Measurements from ENCODE around the gene USP34.

USP34 gene

DNA sequence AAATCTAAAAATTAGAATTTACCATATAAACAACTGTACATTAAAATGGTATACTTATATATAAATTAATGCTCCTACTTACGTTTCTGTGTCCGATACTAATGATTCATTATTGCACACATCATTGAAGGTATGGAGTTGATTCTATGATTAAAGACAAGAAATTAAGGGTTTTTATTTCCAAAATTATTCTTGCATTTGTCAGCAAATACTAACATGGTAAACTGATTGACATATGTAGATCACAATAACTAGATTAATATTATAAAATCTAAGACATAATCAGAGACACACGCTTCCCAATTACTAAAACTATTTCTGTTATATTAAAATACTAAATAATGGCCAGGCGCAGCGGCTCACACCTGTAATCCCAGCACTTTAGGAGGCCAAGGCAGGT is 92.6 kb downstream of the USP34 start:
- no peak for ATAC-seq
- TF ChIP-seq, protein P1, sequence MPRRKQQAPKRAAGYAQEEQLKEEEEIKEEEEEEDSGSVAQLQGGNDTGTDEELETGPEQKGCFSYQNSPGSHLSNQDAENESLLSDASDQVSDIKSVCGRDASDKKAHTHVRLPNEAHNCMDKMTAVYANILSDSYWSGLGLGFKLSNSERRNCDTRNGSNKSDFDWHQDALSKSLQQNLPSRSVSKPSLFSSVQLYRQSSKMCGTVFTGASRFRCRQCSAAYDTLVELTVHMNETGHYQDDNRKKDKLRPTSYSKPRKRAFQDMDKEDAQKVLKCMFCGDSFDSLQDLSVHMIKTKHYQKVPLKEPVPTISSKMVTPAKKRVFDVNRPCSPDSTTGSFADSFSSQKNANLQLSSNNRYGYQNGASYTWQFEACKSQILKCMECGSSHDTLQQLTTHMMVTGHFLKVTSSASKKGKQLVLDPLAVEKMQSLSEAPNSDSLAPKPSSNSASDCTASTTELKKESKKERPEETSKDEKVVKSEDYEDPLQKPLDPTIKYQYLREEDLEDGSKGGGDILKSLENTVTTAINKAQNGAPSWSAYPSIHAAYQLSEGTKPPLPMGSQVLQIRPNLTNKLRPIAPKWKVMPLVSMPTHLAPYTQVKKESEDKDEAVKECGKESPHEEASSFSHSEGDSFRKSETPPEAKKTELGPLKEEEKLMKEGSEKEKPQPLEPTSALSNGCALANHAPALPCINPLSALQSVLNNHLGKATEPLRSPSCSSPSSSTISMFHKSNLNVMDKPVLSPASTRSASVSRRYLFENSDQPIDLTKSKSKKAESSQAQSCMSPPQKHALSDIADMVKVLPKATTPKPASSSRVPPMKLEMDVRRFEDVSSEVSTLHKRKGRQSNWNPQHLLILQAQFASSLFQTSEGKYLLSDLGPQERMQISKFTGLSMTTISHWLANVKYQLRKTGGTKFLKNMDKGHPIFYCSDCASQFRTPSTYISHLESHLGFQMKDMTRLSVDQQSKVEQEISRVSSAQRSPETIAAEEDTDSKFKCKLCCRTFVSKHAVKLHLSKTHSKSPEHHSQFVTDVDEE (CRISPR knock-in tag; IDR thresholded peaks at IDR 0.05): no peak
- no peak for TF ChIP-seq TCF4 (CRISPR knock-in tag; IDR thresholded peaks at IDR 0.05; ENCODE audit: borderline replicate concordance)

DNA sequence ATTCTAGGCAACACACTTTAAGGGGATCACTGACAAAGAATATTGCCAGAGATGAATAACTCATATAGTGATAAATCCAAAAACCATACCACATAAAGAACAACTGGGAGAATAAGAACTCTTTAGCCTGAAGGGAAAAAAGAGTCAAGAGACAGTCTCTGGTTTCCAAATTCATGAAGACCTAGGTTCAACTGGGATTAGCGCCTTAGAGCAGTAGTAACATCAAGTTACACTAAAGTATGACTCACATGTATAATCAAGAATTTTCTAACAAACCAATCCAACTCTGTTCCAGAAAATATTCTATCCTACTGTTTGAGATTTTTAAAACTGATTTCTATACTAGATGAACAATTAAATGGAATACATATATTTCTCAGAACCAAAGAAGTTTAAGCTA is 93.8 kb downstream of the USP34 start:
- ATAC-seq: no peak
- TF ChIP-seq ARNTL (CRISPR knock-in tag; IDR thresholded peaks at IDR 0.05; ENCODE audit: borderline replicate concordance, low read depth) (no peak), ZNF565 (CRISPR knock-in tag; conservative IDR thresholded peaks at IDR 0.05; ENCODE audit: low read depth) (no peak), ISL1 (CRISPR knock-in tag; IDR thresholded peaks at IDR 0.05) (no peak), PPARA (CRISPR knock-in tag; IDR thresholded peaks at IDR 0.05; ENCODE audit: borderline replicate concordance) (no peak), CSDC2 (CRISPR knock-in tag; IDR thresholded peaks at IDR 0.05) (no peak), ZNF8 (CRISPR knock-in tag; IDR thresholded peaks at IDR 0.05) (no peak), GLIS3 (CRISPR knock-in tag; IDR thresholded peaks at IDR 0.05) (no peak), ZC3H10 (CRISPR knock-in tag; IDR thresholded peaks at IDR 0.05) (no peak), BACH2 (CRISPR knock-in tag; IDR thresholded peaks at IDR 0.05; ENCODE audit: borderline replicate concordance) (no peak), OSR1 (CRISPR knock-in tag; IDR thresholded peaks at IDR 0.05) (no peak)
- TF ChIP-seq, protein P1 (CRISPR knock-in tag; IDR thresholded peaks at IDR 0.05): no peak
- TF ChIP-seq, protein P2, sequence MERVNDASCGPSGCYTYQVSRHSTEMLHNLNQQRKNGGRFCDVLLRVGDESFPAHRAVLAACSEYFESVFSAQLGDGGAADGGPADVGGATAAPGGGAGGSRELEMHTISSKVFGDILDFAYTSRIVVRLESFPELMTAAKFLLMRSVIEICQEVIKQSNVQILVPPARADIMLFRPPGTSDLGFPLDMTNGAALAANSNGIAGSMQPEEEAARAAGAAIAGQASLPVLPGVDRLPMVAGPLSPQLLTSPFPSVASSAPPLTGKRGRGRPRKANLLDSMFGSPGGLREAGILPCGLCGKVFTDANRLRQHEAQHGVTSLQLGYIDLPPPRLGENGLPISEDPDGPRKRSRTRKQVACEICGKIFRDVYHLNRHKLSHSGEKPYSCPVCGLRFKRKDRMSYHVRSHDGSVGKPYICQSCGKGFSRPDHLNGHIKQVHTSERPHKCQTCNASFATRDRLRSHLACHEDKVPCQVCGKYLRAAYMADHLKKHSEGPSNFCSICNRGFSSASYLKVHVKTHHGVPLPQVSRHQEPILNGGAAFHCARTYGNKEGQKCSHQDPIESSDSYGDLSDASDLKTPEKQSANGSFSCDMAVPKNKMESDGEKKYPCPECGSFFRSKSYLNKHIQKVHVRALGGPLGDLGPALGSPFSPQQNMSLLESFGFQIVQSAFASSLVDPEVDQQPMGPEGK (CRISPR knock-in tag; IDR thresholded peaks at IDR 0.05; ENCODE audit: borderline replicate concordance): no peak
- TF ChIP-seq, protein P3, sequence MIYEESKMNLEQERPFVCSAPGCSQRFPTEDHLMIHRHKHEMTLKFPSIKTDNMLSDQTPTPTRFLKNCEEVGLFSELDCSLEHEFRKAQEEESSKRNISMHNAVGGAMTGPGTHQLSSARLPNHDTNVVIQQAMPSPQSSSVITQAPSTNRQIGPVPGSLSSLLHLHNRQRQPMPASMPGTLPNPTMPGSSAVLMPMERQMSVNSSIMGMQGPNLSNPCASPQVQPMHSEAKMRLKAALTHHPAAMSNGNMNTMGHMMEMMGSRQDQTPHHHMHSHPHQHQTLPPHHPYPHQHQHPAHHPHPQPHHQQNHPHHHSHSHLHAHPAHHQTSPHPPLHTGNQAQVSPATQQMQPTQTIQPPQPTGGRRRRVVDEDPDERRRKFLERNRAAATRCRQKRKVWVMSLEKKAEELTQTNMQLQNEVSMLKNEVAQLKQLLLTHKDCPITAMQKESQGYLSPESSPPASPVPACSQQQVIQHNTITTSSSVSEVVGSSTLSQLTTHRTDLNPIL (CRISPR knock-in tag; IDR thresholded peaks at IDR 0.05; ENCODE audit: low read depth): no peak

DNA sequence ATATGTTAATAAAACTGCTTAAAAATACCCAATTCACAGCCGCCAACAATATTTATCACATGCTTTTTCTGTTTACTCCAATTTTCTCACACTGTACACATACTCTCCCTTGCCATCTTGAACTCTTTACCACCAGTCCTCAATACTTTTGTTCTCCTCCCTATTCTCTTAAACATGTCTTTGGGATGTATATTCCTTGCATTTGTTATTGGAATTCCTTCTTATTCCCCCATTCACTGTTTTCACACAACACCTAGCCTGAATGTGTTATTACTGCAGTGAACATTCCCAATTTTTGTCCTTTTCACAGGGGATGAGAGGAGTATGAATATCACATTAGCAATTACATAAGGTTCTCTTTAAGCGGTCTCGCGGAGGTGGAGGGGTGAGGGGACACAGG is 94.7 kb downstream of the USP34 start:
- ATAC-seq: no peak
- TF ChIP-seq ZFP3 (CRISPR knock-in tag; IDR thresholded peaks at IDR 0.05): no peak
- TF ChIP-seq TOX (CRISPR knock-in tag; IDR thresholded peaks at IDR 0.05; ENCODE audit: borderline replicate concordance): no peak
- TF ChIP-seq ZNF565 (CRISPR knock-in tag; conservative IDR thresholded peaks at IDR 0.05; ENCODE audit: low read depth): no peak
- TF ChIP-seq ISL1 (CRISPR knock-in tag; IDR thresholded peaks at IDR 0.05): no peak
- TF ChIP-seq, protein P4, sequence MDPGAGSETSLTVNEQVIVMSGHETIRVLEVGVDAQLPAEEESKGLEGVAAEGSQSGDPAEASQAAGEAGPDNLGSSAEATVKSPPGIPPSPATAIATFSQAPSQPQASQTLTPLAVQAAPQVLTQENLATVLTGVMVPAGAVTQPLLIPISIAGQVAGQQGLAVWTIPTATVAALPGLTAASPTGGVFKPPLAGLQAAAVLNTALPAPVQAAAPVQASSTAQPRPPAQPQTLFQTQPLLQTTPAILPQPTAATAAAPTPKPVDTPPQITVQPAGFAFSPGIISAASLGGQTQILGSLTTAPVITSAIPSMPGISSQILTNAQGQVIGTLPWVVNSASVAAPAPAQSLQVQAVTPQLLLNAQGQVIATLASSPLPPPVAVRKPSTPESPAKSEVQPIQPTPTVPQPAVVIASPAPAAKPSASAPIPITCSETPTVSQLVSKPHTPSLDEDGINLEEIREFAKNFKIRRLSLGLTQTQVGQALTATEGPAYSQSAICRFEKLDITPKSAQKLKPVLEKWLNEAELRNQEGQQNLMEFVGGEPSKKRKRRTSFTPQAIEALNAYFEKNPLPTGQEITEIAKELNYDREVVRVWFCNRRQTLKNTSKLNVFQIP (CRISPR knock-in tag; IDR thresholded peaks at IDR 0.05; ENCODE audit: borderline replicate concordance, low read depth): no peak
- no peak for TF ChIP-seq ESRRG (CRISPR knock-in tag; IDR thresholded peaks at IDR 0.05)
- no peak for TF ChIP-seq SNAI2 (CRISPR knock-in tag; IDR thresholded peaks at IDR 0.05)
- TF ChIP-seq, protein P3 (CRISPR knock-in tag; IDR thresholded peaks at IDR 0.05; ENCODE audit: low read depth): no peak
- TF ChIP-seq ARNTL (CRISPR knock-in tag; IDR thresholded peaks at IDR 0.05; ENCODE audit: borderline replicate concordance, low read depth): no peak
